Activated naive CD8-positive, alpha-beta T cell (primary cell): ENCODE results near the gene ZFR2.

Experiments used
- H3K27ac Mint-ChIP-seq: one replicate; pipeline ENCODE4 v1.8.0; 2021; ENCODE audit warnings: mixed read lengths
- H3K27me3 Mint-ChIP-seq: one replicate; pipeline ENCODE4 v1.8.0; 2021; ENCODE audit warnings: mixed read lengths
- H3K36me3 Mint-ChIP-seq: one replicate; pipeline ENCODE4 v1.8.0; 2021; ENCODE audit warnings: mixed read lengths
- H3K4me1 Mint-ChIP-seq: one replicate; pipeline ENCODE4 v1.8.0; 2021; ENCODE audit warnings: low read depth, mixed read lengths
- H3K4me3 Mint-ChIP-seq: one replicate; pipeline ENCODE4 v1.8.0; 2021; ENCODE audit warnings: mild to moderate bottlenecking, mixed read lengths
- H3K9me3 Mint-ChIP-seq: one replicate; pipeline ENCODE4 v1.8.0; 2021; ENCODE audit warnings: low read depth, mixed read lengths

Gene ZFR2

DNA sequence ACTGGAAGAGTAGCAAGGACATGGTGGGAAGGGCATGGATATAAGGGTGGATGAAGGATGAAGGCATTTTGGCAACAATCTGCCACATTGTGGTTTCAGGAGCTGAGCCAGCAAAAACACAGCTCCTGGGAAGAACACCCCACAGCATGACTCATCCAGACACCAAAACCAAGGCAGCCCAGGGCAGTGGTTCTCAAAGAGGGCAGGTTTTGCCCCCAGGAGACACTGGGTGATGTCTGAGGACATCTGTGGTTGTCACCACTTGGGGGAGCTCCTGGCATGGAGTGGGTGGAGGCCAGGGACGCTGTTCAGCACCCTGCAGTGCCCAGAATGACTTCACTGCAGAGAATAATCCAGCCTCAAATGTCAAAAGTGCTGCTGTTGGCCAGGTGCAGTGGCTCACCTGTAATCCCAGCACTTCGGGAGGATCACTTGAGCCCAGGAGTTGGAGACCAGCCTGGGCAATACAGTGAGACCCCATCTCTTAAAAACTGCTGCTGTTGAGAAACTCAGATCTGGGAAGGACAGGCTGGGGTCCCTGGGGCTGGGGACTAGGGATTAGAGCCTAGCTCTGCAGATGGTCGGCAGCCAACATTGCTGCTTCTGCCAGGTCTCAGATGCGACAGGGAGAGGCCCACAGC, 16.1 kb downstream of the ZFR2 start:
- H3K27ac Mint-ChIP-seq: no peak overlapping the region
- no peaks in the 10 kb centered on the region for H3K9me3 Mint-ChIP-seq
- peaks cover 2% of the 10 kb centered on the region for H3K36me3 Mint-ChIP-seq
- H3K4me1 Mint-ChIP-seq: no peaks in the 10 kb centered on the region
- no peak overlapping the region for H3K4me3 Mint-ChIP-seq
- H3K27me3 Mint-ChIP-seq: no peaks in the 10 kb centered on the region

DNA sequence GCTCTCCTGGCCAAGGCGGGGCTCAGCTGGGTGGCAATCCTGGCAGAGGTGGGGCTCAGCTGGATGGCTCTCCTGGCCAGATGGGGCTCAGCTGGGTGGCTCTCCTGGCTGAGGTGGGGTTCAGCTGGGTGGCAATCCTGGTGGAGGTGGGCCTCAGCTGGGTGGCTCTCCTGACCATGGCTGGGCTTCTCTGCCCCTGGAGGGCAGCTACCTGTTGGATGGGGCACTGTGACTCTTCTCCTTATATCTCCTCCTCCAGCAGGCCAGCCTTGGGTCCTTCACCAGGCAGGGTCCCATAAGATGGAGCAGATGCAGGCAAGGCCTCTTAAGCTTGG, 16.7 kb downstream of the ZFR2 start:
- Mint-ChIP-seq H3K27me3 (no peaks in the 10 kb centered on the region), H3K4me3 (no peak overlapping the region), H3K36me3 (peaks cover 2% of the 10 kb centered on the region)

DNA sequence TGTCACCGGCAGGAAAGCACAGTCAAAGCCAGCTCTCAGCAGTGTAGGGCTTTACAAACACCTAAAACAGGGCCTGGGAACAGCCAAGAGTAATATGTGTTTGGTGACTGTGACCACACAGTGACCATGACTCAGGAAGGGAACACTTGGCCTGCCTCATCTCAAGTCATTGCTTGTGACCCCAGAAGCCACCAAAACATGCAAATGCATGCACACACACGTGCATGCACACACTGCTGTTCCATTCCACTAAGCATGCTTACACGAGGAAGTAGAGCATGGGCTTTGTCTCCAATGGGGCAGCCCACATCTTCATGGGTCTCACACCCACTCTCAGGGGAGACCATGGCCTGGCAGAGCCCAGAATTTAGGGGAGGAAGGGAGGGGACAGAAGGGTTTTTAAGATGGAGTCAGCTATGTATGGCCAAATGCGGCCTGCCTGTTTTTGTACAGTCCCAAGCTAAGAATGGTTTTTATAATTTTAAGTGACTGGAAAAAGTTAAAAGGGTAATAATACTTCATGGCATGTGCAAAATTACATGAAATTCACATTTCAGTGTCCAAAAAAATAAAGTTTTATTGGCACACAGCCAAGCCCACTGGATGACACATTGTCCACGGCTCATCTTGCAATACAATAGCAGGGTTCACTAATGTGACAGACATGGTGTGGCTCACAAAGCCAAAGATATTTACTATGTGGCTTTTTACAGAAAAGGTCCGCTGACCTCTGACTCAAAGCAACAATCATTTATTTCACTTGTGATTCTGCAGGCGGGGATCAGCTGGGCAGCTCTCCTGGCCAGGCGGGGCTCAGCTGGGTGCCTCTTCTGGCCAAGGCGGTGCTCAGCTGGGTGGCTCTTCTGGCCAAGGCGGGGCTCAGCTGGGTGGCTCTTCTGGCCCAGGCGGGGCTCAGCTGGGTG, 17.3 kb downstream of the ZFR2 start:
- Mint-ChIP-seq H3K4me3 (no peak overlapping the region), H3K27ac (no peak overlapping the region), H3K4me1 (no peaks in the 10 kb centered on the region), H3K27me3 (no peaks in the 10 kb centered on the region), H3K9me3 (no peaks in the 10 kb centered on the region), H3K36me3 (peaks cover 2% of the 10 kb centered on the region)

More for the DNA sequence above, 16.7 kb downstream of the ZFR2 start:
- Mint-ChIP-seq H3K9me3 (no peaks in the 10 kb centered on the region), H3K4me1 (no peaks in the 10 kb centered on the region), H3K27ac (no peak overlapping the region)

DNA sequence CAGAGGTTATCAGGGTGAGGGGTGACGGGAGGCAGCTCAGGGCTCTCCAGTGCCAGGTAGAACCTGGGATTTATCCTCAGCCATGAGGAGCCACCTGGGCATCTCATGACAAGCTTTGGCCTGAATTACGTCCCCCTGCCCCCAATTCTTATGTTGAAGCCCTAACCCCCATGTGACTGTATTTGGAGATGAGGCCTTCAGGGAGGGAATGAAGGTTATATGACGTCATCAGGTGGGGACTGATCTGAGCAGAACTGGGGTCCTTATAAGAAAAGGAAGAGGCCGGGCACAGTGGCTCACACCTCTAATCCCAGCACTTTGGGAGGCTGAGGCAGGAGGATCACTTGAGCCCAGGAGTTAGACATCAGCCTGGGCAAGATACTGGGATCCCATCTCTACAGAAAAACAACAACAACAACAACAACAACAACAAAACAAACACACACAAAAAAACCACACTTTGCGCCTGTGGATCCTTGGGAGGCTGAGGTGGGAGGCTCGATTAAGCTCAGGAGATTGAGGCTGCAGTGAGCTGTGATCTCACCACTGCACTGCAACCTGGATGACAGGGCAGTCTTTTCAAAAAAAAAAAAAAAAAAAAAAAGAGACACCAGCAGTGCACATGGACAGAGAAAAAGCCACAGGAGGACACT, 18.4 kb downstream of the ZFR2 start:
- H3K4me1 Mint-ChIP-seq: no peaks in the 10 kb centered on the region
- H3K9me3 Mint-ChIP-seq: no peaks in the 10 kb centered on the region
- H3K27me3 Mint-ChIP-seq: no peaks in the 10 kb centered on the region
- no peak overlapping the region for H3K4me3 Mint-ChIP-seq
- H3K36me3 Mint-ChIP-seq: peaks cover 2% of the 10 kb centered on the region
- H3K27ac Mint-ChIP-seq: no peak overlapping the region

DNA sequence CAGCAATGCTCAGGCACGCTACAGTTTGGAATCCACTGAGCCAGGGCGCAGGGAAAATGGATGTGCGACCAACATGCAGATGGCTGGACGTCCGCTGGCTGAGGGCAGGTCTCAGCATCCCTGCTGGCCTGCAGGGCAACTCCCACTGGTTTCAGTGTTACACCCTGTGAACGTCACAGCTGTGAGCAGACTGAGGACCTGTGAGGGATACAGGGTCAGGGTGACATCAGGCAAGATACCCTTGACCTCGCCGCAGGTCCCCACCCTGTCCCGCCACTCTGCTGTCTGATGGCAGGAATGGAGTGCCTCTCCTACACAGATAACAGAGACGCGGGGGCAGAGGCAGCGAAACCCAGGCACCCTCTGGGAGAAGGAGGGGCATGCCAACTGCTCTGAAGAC, 19.1 kb downstream of the ZFR2 start:
- Mint-ChIP-seq H3K4me1 (no peaks in the 10 kb centered on the region), H3K36me3 (peaks cover 2% of the 10 kb centered on the region), H3K27ac (no peak overlapping the region), H3K27me3 (no peaks in the 10 kb centered on the region), H3K4me3 (no peak overlapping the region), H3K9me3 (no peaks in the 10 kb centered on the region)

DNA sequence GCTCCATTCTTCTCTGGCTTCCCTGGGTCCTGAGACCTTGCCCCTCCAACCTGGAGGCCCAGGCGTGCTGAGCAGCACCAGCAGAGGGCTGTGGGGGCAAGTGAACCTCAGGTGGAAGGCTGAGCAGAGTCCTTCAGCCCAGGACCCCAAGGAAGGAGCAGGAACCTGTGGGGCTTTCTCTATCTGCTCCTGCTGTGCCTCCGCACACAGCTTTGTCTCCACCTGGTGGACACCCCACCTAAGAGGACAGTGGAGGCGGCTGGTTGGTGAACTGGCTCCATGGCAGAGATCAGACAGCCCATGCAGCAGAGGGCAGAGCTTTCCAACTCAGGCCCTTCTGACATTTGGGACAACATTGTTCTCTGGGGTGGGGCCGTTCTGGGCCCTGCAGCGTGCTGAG, 19.7 kb downstream of the ZFR2 start:
- no peaks in the 10 kb centered on the region for H3K27me3 Mint-ChIP-seq
- peaks cover 2% of the 10 kb centered on the region for H3K36me3 Mint-ChIP-seq
- H3K4me1 Mint-ChIP-seq: no peaks in the 10 kb centered on the region
- no peak overlapping the region for H3K4me3 Mint-ChIP-seq
- H3K27ac Mint-ChIP-seq: no peak overlapping the region
- H3K9me3 Mint-ChIP-seq: no peaks in the 10 kb centered on the region

DNA sequence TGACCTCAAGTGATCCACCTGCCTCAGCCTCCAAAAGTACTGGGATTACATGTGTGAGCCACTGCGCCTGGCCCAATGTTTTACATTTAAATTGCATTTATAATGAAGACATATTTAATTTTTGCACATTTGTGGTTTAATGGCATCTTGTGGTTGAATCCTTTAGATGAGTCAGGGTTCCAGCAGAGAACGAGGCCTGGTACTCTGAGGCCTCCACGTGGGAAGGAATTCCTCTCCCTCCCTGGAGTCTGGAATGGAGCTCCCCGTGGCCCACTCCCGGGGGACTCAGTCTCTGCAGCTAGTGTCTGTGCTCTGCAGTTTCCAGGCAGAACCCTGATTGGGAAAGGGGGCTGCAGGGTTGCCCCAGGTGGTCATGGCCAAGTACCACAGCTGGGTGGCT, 24.2 kb downstream of the ZFR2 start:
- H3K4me1 Mint-ChIP-seq: no peaks in the 10 kb centered on the region
- H3K36me3 Mint-ChIP-seq: no peaks in the 10 kb centered on the region
- no peaks in the 10 kb centered on the region for H3K27me3 Mint-ChIP-seq
- H3K9me3 Mint-ChIP-seq: no peaks in the 10 kb centered on the region
- no peak overlapping the region for H3K27ac Mint-ChIP-seq
- H3K4me3 Mint-ChIP-seq: no peak overlapping the region

DNA sequence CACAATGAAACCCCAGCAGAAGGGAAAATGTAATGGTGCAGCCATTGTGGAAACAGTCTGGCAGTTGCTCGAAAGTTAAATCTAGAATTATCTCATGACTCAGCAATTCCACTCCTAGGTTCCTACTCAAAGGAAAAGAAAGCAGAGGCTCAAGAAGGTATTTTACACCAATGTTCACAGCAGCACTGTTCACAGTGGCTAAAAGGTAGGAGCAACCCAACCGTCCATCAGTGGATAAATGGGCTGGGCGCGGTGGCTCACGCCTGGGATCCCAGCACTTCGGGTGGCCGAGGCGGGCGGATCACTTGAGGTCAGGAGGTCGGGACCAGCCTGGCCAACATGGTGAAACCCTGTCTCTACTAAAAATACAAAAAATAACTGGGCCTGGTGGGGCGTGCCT, 25.9 kb downstream of the ZFR2 start:
- Mint-ChIP-seq H3K27me3 (no peaks in the 10 kb centered on the region), H3K4me3 (no peak overlapping the region), H3K9me3 (no peaks in the 10 kb centered on the region), H3K36me3 (no peaks in the 10 kb centered on the region), H3K4me1 (no peaks in the 10 kb centered on the region), H3K27ac (no peak overlapping the region)

DNA sequence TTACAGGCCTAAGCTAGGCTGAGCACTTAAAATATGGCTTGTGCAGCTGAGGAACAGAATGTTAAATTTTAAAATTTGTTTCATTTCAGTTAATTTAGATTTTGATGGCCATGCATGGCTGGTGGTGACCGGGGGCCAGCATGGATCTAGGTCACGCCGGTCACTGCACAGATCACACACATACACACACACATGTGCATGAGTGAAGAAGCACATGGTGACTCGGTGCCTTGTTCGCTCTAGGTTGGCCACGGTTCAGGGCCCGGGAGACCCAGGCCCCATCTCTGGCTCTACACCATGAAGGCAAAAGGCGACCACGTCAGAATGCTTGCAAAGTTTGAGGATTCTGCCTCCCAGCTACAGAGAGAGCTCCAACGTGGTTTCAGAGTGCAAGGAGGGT, 28.0 kb downstream of the ZFR2 start:
- Mint-ChIP-seq H3K36me3 (no peaks in the 10 kb centered on the region), H3K27ac (no peak overlapping the region), H3K27me3 (no peaks in the 10 kb centered on the region), H3K9me3 (no peaks in the 10 kb centered on the region), H3K4me1 (peaks cover 7% of the 10 kb centered on the region), H3K4me3 (no peak overlapping the region)

DNA sequence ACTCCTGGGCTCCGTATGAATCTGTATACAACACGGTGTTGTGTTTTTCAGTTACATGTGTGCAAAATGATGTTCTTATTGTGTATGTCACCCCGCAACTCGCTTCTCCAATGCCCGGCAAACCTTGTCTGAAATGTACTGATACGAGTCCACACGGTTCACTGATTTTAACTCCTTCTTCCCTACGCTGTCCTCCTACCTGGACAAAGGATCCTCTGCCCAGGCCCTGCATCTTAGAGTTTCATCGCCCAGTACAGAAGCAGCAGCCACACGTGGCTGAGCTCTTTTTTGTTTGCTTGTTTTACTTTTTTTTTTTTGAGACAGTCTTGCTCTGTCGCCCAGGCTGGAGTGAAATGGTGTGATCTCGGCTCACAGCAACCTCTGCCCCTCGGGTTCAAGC, 28.9 kb downstream of the ZFR2 start:
- Mint-ChIP-seq H3K4me1 (peaks cover 7% of the 10 kb centered on the region), H3K27ac (no peak overlapping the region), H3K27me3 (no peaks in the 10 kb centered on the region), H3K9me3 (no peaks in the 10 kb centered on the region), H3K36me3 (no peaks in the 10 kb centered on the region), H3K4me3 (no peak overlapping the region)

DNA sequence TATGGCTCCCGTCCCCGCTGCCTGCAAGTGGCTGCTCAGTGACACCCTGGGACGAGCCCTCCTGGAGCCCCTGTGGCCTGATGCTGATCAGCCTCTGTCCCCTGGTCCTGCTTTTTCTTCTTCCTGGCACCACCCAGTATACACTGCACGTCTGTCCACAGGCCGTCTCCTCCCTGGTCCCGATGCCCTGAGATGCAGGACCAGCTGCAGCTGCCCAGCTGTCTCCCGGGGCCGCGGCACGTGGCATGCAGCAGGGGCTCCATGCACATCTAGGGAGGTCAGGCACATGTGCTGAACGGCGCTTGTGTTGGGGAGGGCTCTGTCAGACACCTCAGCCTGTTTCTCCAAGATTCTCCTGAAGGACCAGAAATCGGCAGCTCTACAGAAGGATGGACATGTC, 30.2 kb downstream of the ZFR2 start:
- H3K36me3 Mint-ChIP-seq: no peaks in the 10 kb centered on the region
- peaks cover 7% of the 10 kb centered on the region for H3K4me1 Mint-ChIP-seq
- H3K4me3 Mint-ChIP-seq: no peak overlapping the region
- H3K27me3 Mint-ChIP-seq: no peaks in the 10 kb centered on the region
- no peak overlapping the region for H3K27ac Mint-ChIP-seq
- no peaks in the 10 kb centered on the region for H3K9me3 Mint-ChIP-seq

DNA sequence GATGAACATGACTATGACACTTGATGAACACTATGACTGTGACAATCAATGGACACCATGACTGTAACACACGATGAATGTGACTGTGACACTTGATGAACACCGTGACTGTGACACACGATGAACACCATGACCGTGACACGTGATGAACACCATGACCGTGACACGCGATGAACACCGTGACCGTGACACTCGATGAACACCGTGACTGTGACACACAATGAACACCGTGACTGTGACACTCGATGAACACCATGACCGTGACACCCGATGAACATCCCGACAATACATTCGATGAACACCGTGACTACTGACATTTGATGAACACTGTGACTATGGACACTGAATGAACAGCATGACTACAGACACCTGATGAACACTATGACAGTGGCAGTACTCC, 30.9 kb downstream of the ZFR2 start:
- Mint-ChIP-seq H3K4me3 (no peak overlapping the region), H3K27ac (no peak overlapping the region), H3K36me3 (no peaks in the 10 kb centered on the region), H3K27me3 (no peaks in the 10 kb centered on the region), H3K9me3 (no peaks in the 10 kb centered on the region), H3K4me1 (peaks cover 7% of the 10 kb centered on the region)

DNA sequence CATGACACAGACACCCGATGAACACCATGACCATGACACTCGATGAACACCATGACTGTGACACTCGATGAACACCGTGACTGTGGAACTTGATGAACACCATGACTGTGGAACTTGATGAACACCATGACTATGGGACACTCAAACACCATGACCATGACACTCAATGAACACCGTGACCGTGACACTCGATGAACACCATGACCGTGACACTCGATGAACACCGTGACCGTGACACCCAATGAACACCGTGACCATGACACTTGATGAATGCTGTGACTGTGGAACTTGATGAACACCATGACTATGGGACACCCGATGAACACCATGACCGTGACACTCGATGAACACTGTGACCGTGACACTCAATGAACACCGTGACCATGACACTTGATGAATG, 31.5 kb downstream of the ZFR2 start:
- H3K4me1 Mint-ChIP-seq: peaks cover 7% of the 10 kb centered on the region
- H3K9me3 Mint-ChIP-seq: no peaks in the 10 kb centered on the region
- H3K27me3 Mint-ChIP-seq: no peaks in the 10 kb centered on the region

DNA sequence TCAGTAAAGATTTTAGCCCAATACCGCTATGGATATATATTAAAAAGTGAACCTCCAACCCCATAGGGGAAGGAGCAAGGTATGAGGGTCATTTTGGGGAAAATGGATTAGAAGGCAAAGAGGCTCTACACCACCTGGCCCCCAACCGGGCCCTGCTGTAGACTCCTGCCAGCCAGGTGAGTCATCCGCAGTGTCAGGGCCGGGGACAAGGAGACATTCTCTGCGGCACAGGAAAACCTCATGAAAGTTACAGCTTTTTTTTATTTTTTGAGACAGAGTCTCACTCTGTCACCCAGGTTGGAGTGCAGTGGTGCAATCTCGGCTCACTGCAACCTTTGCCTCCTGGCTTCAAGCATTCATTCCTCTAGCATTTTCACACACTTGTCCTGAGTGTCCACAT, 32.0 kb downstream of the ZFR2 start:
- Mint-ChIP-seq H3K27ac (no peak overlapping the region), H3K4me1 (peaks cover 7% of the 10 kb centered on the region), H3K27me3 (no peaks in the 10 kb centered on the region), H3K9me3 (no peaks in the 10 kb centered on the region), H3K4me3 (no peak overlapping the region), H3K36me3 (no peaks in the 10 kb centered on the region)

More for the DNA sequence above, 31.5 kb downstream of the ZFR2 start:
- Mint-ChIP-seq H3K4me3 (no peak overlapping the region), H3K27ac (no peak overlapping the region), H3K36me3 (no peaks in the 10 kb centered on the region)

DNA sequence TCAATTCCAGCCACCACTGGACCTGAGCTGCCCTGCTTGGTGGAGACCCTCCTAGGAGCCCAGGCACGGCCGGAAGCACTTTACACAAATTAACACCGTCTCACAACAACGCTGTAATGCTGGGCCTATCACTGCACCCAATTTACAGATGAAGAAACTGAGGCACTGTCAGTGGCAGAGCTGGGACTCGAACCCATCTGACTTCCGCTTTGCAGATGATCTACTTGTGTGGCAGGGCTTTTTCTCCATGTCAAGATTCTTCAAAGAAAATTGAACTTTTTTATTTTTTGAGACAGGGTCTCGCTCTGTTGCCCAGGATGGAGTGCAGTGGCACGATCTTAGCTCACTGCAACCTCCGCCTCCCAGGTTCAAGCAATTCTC, 33.8 kb downstream of the ZFR2 start:
- no peak overlapping the region for H3K27ac Mint-ChIP-seq
- H3K4me1 Mint-ChIP-seq: peaks cover 7% of the 10 kb centered on the region
- H3K4me3 Mint-ChIP-seq: no peak overlapping the region
- H3K9me3 Mint-ChIP-seq: no peaks in the 10 kb centered on the region
- no peaks in the 10 kb centered on the region for H3K36me3 Mint-ChIP-seq
- H3K27me3 Mint-ChIP-seq: no peaks in the 10 kb centered on the region
